Astrocyte (in vitro differentiated cells and primary cell): ENCODE measurements around the gene STK32A. TPM values are rescaled to one million over a fixed set of nuclear protein-coding genes. Genes with fewer than 3 reads are reported as not detected.

Experiments used
- DNase-seq: peaks from one replicate; pipeline ENCODE4 v3.0.0-alpha.2; 2010; ENCODE audit warnings: low read depth
- FAIRE-seq: peaks from 2 replicates; lab custom pipeline; 2011; peaks lifted over from hg19 to GRCh38; lab: Jason Lieb, UNC
- H2AFZ ChIP-seq: 2 replicates; pipeline ENCODE4 v1.6.0; 2012; ENCODE audit warnings: low read depth, low read length, inconsistent platforms
- H3K27ac ChIP-seq: 2 replicates; pipeline ENCODE4 v1.5.1; 2011; ENCODE audit warnings: low read depth, low read length, inconsistent platforms
- H3K27me3 ChIP-seq: 2 replicates; pipeline ENCODE4 v1.6.0; 2011; ENCODE audit warnings: low read length, inconsistent platforms; ENCODE audit not compliant: insufficient read depth
- H3K36me3 ChIP-seq: 2 replicates; pipeline ENCODE4 v1.5.1; 2011; ENCODE audit warnings: low read length, inconsistent platforms; ENCODE audit not compliant: insufficient read depth
- H3K4me1 ChIP-seq: 2 replicates; pipeline ENCODE4 v1.5.1; 2011; ENCODE audit warnings: low read length, inconsistent platforms; ENCODE audit not compliant: insufficient read depth
- H3K4me2 ChIP-seq: 2 replicates; pipeline ENCODE4 v1.6.0; 2012; ENCODE audit warnings: low read length, inconsistent platforms
- H3K4me3 ChIP-seq: 2 replicates; pipeline ENCODE4 v1.5.1; 2011; ENCODE audit warnings: low read depth, mild to moderate bottlenecking, low read length, inconsistent platforms; ENCODE audit not compliant: insufficient read depth
- H3K79me2 ChIP-seq: 2 replicates; pipeline ENCODE4 v1.6.0; 2012; ENCODE audit warnings: mild to moderate bottlenecking, low read length, inconsistent platforms; ENCODE audit not compliant: insufficient read depth
- H3K9ac ChIP-seq: 2 replicates; pipeline ENCODE4 v1.6.0; 2012; ENCODE audit warnings: mild to moderate bottlenecking, low read length, inconsistent platforms
- H3K9me3 ChIP-seq: 2 replicates; pipeline ENCODE4 v1.5.1; 2012; ENCODE audit warnings: low read depth, mild to moderate bottlenecking, low read length, inconsistent platforms; ENCODE audit not compliant: insufficient read depth
- H4K20me1 ChIP-seq: 2 replicates; pipeline ENCODE4 v1.6.0; 2012; ENCODE audit warnings: low read length, inconsistent platforms; ENCODE audit not compliant: insufficient read depth
- H3K27ac Mint-ChIP-seq: one replicate; pipeline ENCODE4 v1.8.0; 2021; ENCODE audit warnings: mild to moderate bottlenecking, mixed read lengths; ENCODE audit not compliant: unreplicated experiment
- H3K27me3 Mint-ChIP-seq: one replicate; pipeline ENCODE4 v1.8.0; 2021; ENCODE audit warnings: low read depth, mixed read lengths; ENCODE audit not compliant: unreplicated experiment
- H3K36me3 Mint-ChIP-seq: one replicate; pipeline ENCODE4 v1.8.0; 2021; ENCODE audit warnings: low read depth, mixed read lengths; ENCODE audit not compliant: unreplicated experiment
- H3K4me1 Mint-ChIP-seq: one replicate; pipeline ENCODE4 v1.8.0; 2021; ENCODE audit warnings: low read depth, mixed read lengths; ENCODE audit not compliant: unreplicated experiment
- H3K4me3 Mint-ChIP-seq: one replicate; pipeline ENCODE4 v1.8.0; 2021; ENCODE audit warnings: mild to moderate bottlenecking, moderate library complexity, mixed read lengths; ENCODE audit not compliant: unreplicated experiment
- H3K9me3 Mint-ChIP-seq: one replicate; pipeline ENCODE4 v1.8.0; 2021; ENCODE audit warnings: mild to moderate bottlenecking, mixed read lengths; ENCODE audit not compliant: unreplicated experiment
- CTCF ChIP-seq: IDR thresholded peaks from 2 replicates; pipeline ENCODE4 v1.5.1; 2011; ENCODE audit warnings: low read depth, mild to moderate bottlenecking, inconsistent platforms, low read length, moderate library complexity; ENCODE audit not compliant: insufficient read depth
- EZH2 ChIP-seq: IDR thresholded peaks from 2 replicates; pipeline ENCODE4 v1.6.1; 2012; ENCODE audit warnings: mild to moderate bottlenecking, low read length, inconsistent platforms; ENCODE audit not compliant: insufficient read depth
- total RNA-seq: library from RNA; stranded (reverse); gene quantifications from 2 replicates; pipeline ENCODE4 v1.2.1, GENCODE V29; 2021

Gene STK32A
- total RNA-seq, 1 donor from 2014 or later = 0.25 TPM

DNA sequence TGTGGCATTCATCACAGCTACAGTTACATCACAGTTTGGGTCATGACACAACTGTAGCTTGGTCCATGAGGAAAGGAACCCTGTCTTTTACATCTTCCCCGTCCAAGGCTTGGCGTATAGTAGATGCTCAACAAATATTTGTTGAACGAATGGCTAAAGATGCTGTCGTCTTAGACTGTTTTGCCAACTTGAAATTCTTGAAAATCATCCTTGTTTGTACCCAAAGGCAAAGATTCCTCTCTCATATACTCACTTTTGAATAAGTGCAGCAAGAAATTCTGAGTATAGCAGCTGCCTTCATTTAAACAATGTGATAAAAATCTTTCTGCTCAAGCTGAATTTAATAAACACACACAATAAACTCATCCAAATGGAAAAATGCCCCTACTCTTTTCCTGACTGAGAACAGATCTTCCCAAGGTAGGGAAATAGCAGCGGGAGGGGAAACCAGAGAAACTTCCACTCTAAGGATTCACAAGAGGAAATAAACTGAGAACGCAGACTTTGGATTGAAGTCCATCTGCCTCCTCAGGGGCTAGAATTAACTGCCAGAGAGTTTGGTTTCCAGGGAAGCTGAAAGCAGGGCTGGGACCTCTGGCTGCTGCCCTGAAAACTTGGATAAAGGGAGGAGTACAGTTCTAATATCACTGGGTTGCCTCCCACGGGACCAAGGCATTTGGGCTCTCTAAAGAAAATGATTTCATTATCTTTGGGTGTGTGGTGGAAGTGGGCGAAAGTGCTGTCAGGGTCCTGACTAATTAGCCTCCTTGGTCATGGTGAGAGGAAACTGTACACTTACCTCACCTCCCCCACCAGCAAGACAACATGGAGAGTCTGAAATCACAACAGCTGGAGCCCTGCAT lies 175.9 kb downstream of the STK32A start:
- Mint-ChIP-seq H3K27me3 (no peaks in the 10 kb centered on the region), H3K9me3 (peaks cover 3% of the 10 kb centered on the region), H3K36me3 (peaks cover 23% of the 10 kb centered on the region), H3K4me3 (no peak overlapping the region), H3K4me1 (peaks cover 47% of the 10 kb centered on the region), H3K27ac (no peak overlapping the region)
- DNase-seq = peak; percentile 66
- FAIRE-seq = no peak
- peaks cover 42% of the 10 kb centered on the region for H3K4me1 ChIP-seq
- no peak overlapping the region for H3K4me2 ChIP-seq
- peaks cover 16% of the 10 kb centered on the region for H3K79me2 ChIP-seq
- no peak overlapping the region for H3K27ac ChIP-seq
- H4K20me1 ChIP-seq = peaks cover 37% of the 10 kb centered on the region
- no peaks in the 10 kb centered on the region for H3K27me3 ChIP-seq
- H3K4me3 ChIP-seq = no peak overlapping the region
- no peak overlapping the region for H2AFZ ChIP-seq
- TF ChIP-seq EZH2 (no peak), CTCF (no peak)
- H3K9ac ChIP-seq = no peak overlapping the region
- peaks cover 52% of the 10 kb centered on the region for H3K36me3 ChIP-seq
- H3K9me3 ChIP-seq = no peaks in the 10 kb centered on the region

- Histone ChIP-seq H3K4me3 (no peak overlapping the region), H3K4me1 (peaks cover 42% of the 10 kb centered on the region), H4K20me1 (peaks cover 45% of the 10 kb centered on the region), H3K36me3 (peaks cover 50% of the 10 kb centered on the region), H3K27me3 (no peaks in the 10 kb centered on the region), H3K9me3 (no peaks in the 10 kb centered on the region), H2AFZ (no peak overlapping the region), H3K4me2 (no peak overlapping the region), H3K9ac (no peak overlapping the region), H3K79me2 (peaks cover 24% of the 10 kb centered on the region), H3K27ac (no peak overlapping the region)
- peaks cover 23% of the 10 kb centered on the region for H3K36me3 Mint-ChIP-seq
- no peak overlapping the region for H3K4me3 Mint-ChIP-seq
- peaks cover 46% of the 10 kb centered on the region for H3K4me1 Mint-ChIP-seq
- H3K9me3 Mint-ChIP-seq = peaks cover 3% of the 10 kb centered on the region
- H3K27ac Mint-ChIP-seq = no peak overlapping the region
- no peak for FAIRE-seq
- DNase-seq = peak; percentile 63
- TF ChIP-seq CTCF = no peak
- TF ChIP-seq EZH2 = no peak
- H3K27me3 Mint-ChIP-seq = no peaks in the 10 kb centered on the region
Measured at GRCh38 chr5:147411359-147412319, 176.8 kb downstream of the STK32A start.
